Measurements from ENCODE around the gene TRMT44.
"Not testable (repeated sequence)": the region's sequence is repeated elsewhere in the genome, so short reads cannot be mapped to it uniquely, and the experiment has no call there.

TRMT44 gene

DNA sequence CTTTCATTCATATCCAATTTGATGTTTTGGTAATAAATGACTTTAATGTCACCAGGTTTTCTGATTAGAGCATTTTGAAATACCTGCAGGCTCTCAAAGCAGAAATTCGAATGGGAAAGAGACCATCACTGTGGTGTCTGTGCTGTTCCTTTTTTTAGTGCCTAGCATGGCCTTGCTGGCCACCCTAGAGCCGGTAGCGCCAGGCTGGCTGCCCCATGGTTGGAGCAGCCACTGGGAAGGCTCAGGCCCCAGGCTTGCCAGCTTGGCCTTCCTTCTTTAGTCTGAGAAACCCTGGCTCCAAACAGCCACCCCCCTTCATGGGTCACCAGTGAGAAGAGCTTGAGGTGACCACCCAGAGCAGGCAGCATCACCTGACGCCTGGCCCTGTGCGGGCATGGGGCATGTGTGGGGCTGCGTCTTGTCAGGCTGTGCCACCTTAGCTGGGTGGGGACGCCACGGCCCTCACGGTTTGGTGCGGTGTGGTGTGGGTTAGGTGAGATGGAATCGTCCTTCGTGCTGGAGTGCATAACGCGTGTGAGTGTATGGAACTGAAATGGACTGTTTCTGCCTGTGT lies 30.0 kb downstream of the TRMT44 start:
- DNase-seq = no peak

DNA sequence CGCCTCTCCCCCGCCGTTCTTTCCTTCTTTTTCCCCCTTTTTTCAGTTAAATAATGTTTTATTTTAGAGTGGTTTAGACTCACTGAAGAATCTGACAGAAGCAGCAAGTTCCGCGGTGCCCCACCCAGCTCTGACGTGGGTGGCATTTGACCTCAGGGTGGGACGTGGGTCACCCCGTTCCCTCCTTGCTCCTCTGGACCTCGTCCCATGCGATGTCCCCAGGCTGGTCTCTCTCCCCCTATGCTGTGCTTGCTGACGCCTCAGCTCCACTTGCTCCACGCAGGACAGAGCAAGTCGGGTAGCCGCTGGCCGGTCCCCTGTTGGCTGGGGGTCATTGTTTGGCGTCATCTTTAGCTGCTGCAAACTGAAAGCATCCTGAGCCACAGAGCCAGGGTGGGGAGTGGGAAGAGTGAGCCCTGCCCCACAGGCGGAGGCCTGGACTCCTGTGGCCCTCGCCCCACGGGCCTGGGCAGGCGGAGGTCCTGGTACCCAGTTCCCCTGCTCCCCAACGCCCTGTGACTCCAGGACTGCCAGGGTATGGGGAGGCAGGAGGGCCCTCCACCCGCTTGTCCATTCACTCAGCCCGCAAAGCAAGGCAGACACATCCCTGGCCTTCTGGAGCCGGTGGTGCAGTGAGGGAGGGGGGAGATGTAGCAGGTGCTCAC lies 30.8 kb downstream of the TRMT44 start:
- no peak for DNase-seq

DNA sequence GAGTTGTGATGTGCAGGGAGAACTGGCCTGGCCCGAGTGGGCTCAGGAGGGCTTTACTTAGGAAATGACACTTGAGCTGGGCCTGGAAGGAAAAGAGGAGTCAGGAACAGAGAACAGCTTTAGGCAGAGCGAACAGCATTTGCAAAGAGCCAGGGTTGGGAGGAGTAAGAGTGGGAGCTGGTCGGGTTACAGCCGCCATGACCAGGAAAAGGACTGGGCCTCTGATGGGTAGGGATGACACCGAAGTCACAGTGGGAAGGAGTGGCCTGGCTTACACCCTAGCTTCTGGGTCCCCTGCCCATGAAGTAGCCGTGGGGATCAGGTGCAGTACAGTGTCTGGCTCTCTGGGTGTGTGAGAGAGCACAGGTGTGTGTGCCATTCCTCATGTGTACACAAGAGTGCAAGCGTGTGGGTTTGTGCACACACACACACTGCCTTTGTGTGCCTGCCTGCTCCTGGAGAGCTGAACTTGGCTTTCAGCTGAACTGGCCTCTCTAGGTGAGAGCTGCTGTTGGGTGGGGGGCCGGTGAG lies 31.6 kb downstream of the TRMT44 start:
- DNase-seq = no peak

DNA sequence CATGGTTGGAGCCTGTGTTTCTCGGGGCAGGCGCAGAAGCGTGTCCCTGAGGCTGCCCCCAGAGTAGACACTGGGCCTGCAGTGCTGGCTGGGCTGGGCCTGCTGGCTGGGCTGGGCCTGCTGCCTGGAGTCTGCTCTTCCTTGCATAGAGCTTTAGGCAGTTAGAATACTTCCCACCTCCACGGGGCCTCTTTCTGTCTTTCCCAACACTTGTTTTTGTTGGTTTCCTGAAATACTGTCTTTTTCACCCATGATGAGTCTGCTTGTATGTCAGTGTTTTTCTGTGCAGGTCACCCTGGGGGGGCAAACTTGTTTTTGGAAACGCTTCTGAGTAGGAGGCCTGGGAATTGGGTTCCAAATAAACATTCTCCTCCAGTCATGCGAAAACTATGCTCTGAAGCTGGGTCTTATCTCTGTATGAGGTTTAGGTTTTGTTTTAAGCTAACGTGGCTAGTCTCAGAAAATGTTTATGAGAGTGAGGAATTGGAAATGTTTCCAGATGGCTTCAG lies 32.2 kb downstream of the TRMT44 start:
- DNase-seq = no peak

DNA sequence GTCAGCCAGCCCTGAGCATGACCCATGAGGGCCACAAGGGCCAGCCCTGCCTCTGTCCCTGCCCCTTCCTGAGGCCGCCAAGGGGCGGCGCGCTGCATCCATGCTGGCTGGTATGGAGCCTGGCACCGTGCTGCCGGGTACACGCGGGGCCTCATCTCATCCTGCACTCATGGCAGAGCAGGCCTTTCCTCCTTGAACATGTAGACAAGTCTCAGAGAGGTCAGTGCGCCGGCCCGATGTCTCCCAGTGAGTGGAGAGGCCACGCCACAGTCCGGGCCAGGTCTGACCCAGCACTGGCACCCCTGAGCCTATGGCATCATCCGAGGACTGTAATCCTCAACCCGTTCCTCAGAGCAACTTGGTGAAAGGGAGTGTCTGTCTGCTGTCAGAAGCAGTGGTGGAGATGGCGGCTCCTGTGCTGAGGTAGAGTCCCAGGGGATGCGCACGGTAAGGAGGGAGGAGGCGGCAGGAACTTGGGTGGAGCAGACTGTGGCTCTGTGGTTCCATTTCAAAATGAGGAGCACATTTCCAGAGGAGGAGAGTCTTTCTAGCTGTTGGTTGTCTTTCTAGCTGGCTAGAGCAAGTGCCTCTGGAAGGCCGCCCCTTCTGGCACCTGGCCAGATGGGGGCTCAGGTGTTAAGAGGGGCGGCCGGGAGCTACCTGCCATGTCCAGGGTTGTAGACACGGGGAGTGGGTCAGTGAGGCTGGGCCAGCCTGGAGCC lies 32.8 kb downstream of the TRMT44 start:
- no peak for DNase-seq

DNA sequence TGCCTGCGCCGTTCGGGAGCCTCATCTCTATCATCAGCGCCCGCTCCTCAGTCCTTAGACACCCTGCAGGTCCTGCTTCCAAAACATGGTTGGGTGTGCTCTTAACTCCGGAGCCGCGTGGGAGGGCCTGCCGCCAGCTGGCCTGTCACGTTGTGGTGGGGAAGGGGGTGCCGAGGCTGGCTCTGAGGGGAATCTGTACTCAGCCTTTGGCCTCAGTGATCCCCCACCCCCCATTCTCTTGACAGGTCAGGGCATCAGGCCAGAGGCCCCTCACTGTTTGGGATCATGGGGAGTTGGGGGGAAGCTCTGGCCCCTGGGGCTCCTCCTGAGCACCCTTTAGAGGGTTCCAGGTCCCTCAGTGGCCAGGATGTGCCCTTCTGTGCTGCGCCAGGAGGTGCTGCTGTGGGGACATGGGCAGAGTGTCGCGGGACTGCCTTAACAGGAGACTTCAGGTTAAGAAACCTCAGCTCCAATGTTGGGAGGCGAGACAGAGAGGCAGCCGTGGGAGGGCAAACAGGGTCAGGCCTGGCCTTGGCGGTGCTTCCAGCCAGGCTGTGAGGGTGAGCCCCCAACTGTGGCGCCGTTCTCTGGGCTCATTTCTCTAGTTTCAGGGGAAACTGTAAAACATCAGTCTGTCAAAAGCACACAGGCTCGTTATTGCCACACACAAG lies 33.5 kb downstream of the TRMT44 start:
- DNase-seq = no peak

DNA sequence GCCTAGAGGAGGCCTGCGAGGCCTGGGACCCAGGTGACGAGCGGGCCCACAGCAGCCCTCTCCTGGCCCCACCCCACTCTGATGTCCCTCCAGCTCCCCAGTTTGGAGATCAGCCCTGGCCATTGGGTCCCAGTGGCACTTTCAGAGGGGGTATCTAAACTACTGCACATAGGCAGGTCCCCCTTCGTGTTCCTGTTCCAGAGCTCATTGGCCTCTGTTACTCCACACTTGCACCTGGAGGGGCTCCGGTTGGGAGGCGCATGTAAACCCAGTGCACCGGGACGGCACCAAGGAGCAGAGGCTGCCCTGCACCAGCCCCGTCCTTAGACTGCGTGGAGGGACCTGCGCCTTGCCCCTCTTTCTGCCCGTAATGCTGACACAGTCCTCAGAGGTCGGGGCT lies 34.3 kb downstream of the TRMT44 start:
- DNase-seq = no peak

DNA sequence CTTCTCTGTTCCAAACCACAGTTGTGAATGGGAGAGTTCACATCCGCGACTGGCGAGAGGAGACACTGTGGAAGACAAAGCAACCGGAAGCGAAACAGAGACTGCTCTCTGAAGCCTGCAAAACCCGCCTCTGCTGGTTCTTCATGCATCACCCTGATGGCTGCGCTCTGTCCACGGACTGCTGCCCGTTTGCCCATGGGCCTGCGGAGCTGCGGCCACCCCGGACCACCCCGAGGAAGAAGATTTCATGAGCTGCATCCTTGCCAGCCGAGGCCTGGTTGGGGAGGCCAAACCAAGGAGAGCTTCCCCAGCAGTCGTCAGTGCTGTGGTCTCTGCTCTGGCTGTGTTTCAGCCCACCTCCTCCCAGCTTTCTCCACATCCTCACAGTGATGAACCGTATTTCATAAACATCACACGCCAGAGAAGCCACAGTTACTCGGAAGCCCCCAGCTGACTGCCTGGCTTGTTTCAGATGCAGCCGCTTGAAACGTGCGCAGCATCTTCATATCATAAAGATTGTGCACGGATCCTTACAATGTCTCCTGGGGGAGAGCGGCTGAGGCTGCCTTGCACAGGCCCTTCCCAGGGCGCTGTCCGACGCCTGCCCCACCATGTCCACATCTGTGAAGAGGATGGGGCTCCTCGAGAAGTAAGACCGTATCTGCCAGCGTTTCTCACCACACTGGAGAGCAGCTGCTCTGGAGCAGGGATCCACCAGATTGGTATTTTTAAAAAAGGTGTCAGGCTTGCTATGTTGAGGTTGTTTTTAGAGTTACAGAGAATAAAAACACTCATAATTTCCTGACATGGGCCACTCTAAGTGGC lies 35.4 kb downstream of the TRMT44 start:
- DNase-seq = no peak

DNA sequence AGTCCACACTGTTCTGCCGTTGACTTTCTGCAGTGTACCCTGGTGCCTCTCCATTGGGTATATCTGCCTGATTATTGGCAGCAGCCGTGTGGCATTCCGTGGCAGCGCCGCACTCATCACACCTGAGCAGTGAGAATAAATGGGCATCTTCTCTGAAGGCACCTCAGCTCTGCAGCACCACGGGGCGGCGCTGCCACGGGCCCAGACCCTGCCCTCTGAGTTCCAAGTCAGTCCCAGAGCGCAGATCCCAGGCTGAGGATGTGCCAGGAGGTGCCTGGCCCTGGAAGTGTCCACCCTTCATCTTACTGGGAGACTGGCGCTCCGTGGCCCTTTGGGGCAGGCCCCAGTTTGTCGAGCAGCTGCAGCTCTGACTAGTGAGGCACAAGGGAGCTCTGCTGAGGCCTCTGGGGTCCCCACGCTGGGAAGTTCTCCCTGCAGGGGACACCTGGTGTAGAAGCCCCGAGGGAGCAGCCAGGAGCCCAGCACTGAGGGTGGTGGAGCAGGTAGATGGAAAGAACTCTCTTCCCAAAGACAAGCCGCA lies 36.6 kb downstream of the TRMT44 start:
- no peak for DNase-seq

DNA sequence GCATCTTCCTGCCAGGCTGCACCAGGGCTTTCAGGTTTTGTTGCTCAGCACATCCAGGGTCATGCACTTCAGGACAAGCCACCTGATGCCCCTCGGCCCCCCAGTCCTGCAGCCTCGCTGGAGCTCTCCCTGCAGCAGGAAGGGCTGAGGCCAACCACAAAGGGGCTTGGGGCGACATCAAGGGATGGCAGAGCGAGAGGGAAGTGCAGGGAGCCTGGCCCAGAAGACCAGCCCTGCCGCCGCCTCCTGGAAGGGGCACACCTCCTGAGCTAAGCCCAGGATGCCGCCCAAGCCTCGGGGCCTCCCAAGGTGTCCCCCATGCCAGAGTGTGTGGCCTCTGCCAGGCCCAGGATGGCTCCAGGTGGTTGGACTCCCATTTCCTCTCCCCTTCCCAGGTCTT lies 37.1 kb downstream of the TRMT44 start:
- no peak for DNase-seq

DNA sequence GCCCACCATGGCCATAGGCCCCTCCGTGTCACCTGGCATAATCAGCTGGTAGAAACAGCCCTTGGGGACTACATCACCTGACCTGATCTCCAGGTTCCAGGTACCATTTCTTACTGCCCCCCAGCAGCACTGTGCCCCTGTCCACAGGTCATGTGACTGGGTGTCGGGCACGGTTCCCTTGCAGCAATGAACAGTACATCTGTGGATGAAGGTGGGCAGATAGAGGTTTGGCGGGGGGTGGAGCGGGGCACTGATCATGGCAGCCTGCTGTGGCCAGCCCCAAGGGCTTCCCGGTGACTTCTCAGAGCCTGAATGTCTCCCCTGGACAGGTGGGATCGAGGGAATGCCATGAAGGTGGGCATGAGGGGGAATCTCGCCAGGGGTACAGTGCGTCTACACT lies 37.8 kb downstream of the TRMT44 start:
- no peak for DNase-seq

DNA sequence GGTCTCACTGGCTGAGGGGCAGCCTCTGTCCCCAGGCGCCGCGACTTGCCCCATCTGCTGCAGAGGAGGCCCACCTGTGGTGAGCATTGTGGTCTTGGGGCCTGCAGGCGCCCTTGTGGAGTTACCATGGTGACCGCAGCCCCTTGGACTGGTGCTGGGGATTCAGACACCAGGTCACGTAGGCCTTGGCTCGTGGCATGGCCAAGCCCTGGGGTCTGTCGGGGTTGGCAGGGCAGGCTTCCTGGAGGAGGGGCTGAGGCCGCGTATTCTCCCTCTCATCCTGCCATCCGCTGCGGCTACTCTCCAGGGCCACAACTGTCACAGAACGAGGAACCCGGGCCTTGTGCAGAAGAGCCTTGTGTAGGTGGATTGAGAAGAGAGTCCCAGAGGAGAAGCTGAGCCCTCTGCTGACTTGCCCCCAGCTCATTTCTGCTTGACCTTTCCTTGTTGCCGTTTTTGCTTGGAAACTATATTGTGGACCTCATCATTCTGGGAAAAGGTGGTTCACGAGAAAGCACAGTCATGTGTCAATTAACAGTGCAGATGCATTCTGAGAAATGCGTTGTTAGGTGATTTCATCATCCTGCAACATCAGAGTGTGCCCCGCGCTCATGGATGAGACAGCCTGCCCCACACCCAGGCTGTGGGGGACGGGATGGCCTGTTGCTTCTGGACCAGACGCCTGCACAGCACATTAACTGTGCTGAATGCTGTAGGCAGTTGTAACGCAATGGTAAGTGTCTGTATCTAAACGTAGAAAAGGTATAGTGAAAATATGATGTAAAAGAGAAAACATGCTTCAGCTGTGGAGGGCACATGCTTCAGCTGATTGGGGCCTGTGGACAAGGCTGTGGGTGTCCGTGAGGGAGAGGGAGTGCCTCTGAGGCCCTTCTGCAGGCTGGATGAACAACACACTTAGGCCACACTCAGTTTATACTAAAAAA lies 38.5 kb downstream of the TRMT44 start:
- no peak for DNase-seq

DNA sequence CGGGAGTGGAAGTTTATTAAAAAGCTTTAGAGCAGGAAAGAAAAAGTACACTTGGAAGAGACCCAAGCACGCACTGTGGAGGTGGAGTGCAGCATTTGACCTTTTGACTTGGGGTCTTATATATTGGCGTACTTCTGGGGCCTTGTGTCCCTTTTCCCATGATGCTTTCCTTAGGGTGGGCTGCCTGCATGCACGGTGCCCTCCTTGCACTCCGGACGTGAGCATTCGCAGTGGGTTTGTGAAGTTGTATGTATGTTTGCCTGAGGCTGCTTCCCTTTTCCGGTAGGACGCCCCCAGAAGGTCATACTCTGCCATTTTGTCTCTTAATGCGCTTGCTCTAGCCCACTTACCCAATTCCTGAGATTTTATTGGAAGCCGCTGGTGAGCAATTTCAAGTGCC lies 39.6 kb downstream of the TRMT44 start:
- no peak for DNase-seq

DNA sequence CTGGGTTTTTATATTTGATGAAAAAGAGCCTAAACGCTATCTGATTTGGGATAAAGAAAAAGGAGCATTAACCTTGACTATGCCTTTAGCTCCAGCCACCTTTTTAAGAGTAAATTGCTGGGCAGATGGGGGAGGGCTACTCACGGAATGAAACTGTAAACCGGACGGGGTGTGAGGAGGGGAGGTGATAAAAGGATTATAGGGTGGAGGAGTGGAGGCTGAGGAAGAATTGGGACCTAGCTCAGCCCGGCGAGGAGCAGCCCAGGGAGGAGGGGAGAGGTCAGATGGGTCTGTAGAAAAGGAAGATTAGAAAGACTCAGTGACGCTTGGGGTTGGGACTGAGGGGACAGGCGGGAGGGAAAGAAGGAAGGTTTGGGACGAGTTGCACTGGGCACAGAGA lies 46.1 kb downstream of the TRMT44 start:
- DNase-seq = not testable (repeated sequence)

DNA sequence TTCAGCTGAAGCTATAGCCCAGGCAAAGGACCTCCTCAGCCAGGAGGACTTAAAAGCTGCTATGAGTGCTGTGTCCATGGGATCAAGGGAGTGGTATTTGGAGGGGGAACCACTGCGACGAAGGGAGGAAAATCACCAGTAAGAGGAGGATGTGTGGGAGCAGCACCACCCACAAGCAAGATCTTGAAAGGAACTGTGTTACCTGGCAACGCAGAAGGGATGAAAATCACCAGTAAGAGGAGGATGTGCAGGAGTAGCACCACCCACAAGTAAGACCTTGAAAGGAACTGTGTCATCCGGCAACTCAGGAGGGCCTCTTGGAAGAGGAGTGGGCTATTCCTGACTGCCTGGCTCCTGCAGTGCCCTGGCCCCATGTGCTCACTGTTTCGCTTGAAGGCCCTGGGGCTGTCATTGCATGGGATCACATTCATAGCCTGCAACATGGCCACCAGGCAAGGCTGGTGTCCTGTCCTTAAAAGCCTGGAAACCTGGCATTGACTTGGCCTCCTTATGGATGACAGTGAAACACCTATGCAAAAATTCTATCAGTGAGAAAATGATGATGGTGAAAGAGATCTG lies 48.3 kb downstream of the TRMT44 start:
- no peak for DNase-seq

DNA sequence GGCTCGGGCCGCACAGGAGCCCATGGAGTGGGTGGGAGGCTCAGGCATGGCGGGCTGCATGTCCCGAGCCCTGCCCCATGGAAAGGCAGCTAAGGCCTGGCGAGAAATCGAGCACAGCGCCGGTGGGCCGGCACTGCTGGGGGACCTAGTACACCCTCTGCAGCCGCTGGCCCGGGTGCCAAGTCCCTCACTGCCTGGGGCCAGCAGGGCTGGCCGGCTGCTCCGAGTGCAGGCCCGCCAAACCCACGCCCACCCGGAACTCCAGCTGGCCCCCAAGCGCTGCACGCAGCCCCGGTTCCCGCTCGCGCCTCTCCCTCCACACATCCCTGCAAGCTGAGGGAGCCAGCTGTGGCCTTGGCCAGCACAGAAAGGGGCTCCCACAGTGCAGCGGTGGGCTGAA lies 50.9 kb downstream of the TRMT44 start:
- not testable (repeated sequence) for DNase-seq

DNA sequence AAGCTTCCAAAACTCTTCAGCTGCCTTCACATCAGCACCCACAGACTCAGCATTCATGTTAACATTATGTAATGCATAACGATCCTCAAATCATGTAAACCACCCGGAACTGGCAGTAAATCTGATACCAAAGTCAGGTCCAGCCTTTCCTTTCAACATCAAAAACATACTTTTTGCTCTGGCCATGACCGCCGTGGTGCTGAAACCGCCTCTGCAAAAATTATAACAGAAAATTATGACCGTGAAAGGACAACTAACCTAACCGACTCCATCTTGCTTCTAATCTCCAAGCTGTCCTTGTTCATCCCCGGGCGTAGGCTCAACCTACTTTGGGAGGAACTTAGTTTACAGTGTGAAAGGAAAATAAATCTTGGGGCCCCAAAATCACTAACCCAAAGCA lies 51.6 kb downstream of the TRMT44 start:
- no peak for DNase-seq

DNA sequence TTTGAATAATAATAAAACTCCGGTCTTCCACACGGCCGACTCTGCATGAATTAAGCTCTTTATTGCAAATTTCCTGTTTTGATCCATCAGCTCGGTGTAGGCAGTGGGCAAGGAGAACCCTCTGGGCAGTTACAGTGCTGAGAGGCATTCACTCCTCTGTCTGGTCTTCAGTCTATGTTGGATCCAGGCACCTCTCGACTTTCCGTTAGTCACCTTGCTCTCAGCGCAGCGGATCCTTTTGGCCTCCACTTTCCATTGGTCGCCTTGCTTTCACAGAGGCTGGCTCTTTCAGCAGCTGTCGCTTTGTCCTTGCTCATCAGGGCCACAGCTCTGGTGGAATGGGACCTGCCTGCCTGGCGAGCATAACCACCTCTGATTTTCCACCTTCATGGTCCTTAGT lies 52.9 kb downstream of the TRMT44 start:
- no peak for DNase-seq

DNA sequence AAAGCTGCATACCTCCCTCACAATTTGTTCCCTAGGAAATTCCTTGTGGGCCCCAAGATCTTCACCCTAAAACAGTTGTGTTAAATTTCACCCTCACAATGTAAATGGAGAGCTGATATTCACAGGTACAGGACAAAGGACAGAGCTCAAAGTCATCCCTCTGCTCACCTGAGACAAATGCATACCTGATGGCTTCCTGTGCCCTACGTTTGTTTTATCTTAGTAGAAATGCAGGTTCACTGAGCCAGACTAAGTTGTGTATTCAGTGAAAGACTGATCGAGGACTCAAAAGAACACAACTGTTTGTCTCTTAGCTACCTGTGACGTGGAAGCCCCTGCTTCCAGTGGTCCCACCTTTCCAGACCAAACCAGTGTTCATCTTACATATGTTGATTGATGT lies 53.6 kb downstream of the TRMT44 start:
- DNase-seq = no peak

DNA sequence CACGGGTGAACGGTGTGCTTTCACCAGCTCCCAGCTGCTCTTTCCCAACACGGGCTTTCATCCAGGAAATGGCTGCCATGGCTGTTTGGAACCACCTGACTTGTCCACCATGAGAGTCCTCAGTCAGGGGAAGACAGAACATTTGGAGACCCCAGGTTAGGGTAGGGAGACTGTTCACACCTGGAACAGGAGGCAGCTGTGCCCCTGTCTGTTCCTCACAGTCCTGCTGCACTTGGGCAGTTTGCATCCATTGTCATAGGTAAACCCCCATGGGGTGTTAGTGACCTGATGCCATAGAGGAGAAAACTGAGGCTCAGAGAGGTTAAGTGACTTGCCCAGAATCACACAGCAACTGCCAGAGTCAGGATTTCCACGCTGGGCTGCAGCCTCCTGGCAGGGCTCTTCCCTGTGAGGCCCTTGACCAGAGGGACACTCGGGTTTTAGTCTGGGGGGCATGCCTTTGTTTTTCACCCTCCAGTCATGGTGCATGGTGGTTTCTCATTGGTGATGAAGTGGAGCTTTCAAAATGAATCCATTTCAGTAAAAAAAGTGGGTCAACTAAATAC lies 54.5 kb downstream of the TRMT44 start:
- no peak for DNase-seq
